K562 (cell line): ENCODE data around the gene PSMA7. TPM values are rescaled to one million over a fixed set of nuclear protein-coding genes. Genes with fewer than 3 reads are reported as not detected.

ENCODE experiments used
- ATAC-seq: fragments of 200-7000 bp; cut with Tn5 transposase; 3 replicates; pipeline ENCODE4 v1.9.1; 2020; ENCODE audit warnings: moderate library complexity
- BruUV-seq: library from RNA; stranded (reverse); fragments of 400-500 nt; replicated peaks from 2 replicates; lab custom pipeline; 2021; lab: Mats Ljungman, UMichigan
- CTCF ChIA-PET: fragments of 300-600 bp; formaldehyde crosslinking; extraction: SDS; loops from one replicate; lab custom pipeline; 2021; ENCODE audit warnings: low intra/inter-chr PET ratio; lab: Yijun Ruan, JAX
- POLR2A ChIA-PET: fragments of 300-600, 350-650 bp; sonication (Branson Sonifier 250); formaldehyde crosslinking; extraction: SDS; loops from one replicate; lab custom pipeline; 2021; ENCODE audit warnings: antibody characterized with exemption, inconsistent platforms; lab: Yijun Ruan, JAX
- DNase-seq, 4 experiments: peaks; one replicate each; pipeline versions ENCODE4 v3.0.0 to v3.0.0-alpha.2; 2011 to 2018; ENCODE audit warnings: low spot score in 3 of 4, mixed read lengths in 3 of 4; ENCODE audit errors: extremely low read depth in 1 of 4
- FAIRE-seq: peaks from 2 replicates; lab custom pipeline; 2011; peaks lifted over from hg19 to GRCh38; lab: Jason Lieb, UNC
- H2AFZ ChIP-seq: 2 replicates; pipeline ENCODE4 v1.6.0; 2011; ENCODE audit warnings: low read depth, low read length, control low read depth, inconsistent platforms
- H3K27ac ChIP-seq: fragments of 200-600 bp; 3 replicates; pipeline ENCODE4 v1.8.0; 2011; ENCODE audit warnings: low read depth, mild to moderate bottlenecking, control low read depth, inconsistent platforms, low read length, moderate library complexity, mixed read lengths; ENCODE audit errors: extremely low read depth
- H3K27me3 ChIP-seq, 2 experiments: fragments of 300-600 bp in 1 of 2; 2 replicates in 1 of 2; 3 replicates in 1 of 2; pipeline versions ENCODE4 v1.6.0 to v1.8.0; 2011; ENCODE audit warnings: inconsistent platforms in 2 of 2, low read length in 2 of 2, mild to moderate bottlenecking in 1 of 2, mixed read lengths in 1 of 2, moderate library complexity in 1 of 2; ENCODE audit not compliant: control insufficient read depth in 2 of 2, insufficient read depth in 2 of 2
- H3K36me3 ChIP-seq: fragments of 300-600 bp; 3 replicates; pipeline ENCODE4 v1.8.0; 2011; ENCODE audit warnings: mild to moderate bottlenecking, low read length, inconsistent platforms; ENCODE audit not compliant: control insufficient read depth, insufficient read depth
- H3K4me1 ChIP-seq, 2 experiments: fragments of 200-600 bp in 1 of 2; replicated peaks in 1 of 2; 2 replicates in 1 of 2; 3 replicates in 1 of 2; pipeline versions ENCODE4 v1.5.1 to v1.8.0; 2011; ENCODE audit warnings: inconsistent platforms in 2 of 2, low read length in 2 of 2, mild to moderate bottlenecking in 1 of 2, mixed read lengths in 1 of 2, moderate library complexity in 1 of 2; ENCODE audit not compliant: control insufficient read depth in 2 of 2, insufficient read depth in 2 of 2
- H3K4me2 ChIP-seq: 2 replicates; pipeline ENCODE4 v1.6.1; 2011; ENCODE audit warnings: low read length, control low read depth, inconsistent platforms, mixed read lengths; ENCODE audit not compliant: insufficient read depth
- H3K4me3 ChIP-seq: fragments of 200-600 bp; sonication (generic), shearing (Covaris generic); 2 replicates; pipeline ENCODE4 v1.5.1; 2016; ENCODE audit warnings: control low read depth, inconsistent platforms
- H3K79me2 ChIP-seq: fragments of 200-600 bp; 3 replicates; pipeline ENCODE4 v1.8.0; 2011; ENCODE audit warnings: low read length, inconsistent platforms; ENCODE audit not compliant: control insufficient read depth, insufficient read depth
- H3K9ac ChIP-seq, 2 experiments: 2 replicates each; pipeline versions ENCODE4 v1.6.0 to v1.6.1; 2011; ENCODE audit warnings: low read depth in 2 of 2, low read length in 2 of 2, control low read depth in 1 of 2, inconsistent platforms in 1 of 2, mild to moderate bottlenecking in 1 of 2, mixed read lengths in 1 of 2; ENCODE audit not compliant: insufficient read depth in 1 of 2
- H3K9me1 ChIP-seq: one replicate; pipeline ENCODE4 v1.6.0; 2011; ENCODE audit warnings: inconsistent platforms, mild to moderate bottlenecking, low read length, moderate library complexity; ENCODE audit not compliant: control insufficient read depth, insufficient read depth
- H3K9me3 ChIP-seq: replicated peaks from 2 replicates; pipeline ENCODE4 v1.5.1; 2011; ENCODE audit warnings: low read depth, low read length, inconsistent platforms; ENCODE audit not compliant: control insufficient read depth, insufficient read depth
- H4K20me1 ChIP-seq: replicated peaks from 2 replicates; pipeline ENCODE4 v1.6.1; 2011; ENCODE audit warnings: low read length, inconsistent platforms, mixed read lengths; ENCODE audit not compliant: control insufficient read depth, insufficient read depth
- CHD4 ChIP-seq: fragments of 200-600 bp; sonication (generic); IDR thresholded peaks from 3 replicates; pipeline ENCODE4 v1.6.1; 2012; ENCODE audit warnings: low read depth, mild to moderate bottlenecking, mixed read lengths, low read length, inconsistent platforms; ENCODE audit not compliant: insufficient read depth, insufficient replicate concordance, poor library complexity, severe bottlenecking
- CTCF ChIP-seq, 3 experiments: IDR thresholded peaks in 2 of 3; conservative IDR thresholded peaks in 1 of 3; 2 replicates each; pipeline ENCODE4 v1.5.1; 2011 to 2012; ENCODE audit warnings: low read length in 3 of 3, mild to moderate bottlenecking in 3 of 3, control low read depth in 2 of 3, improper control_type of control experiment in 1 of 3, inconsistent platforms in 1 of 3, low read depth in 1 of 3, mixed read lengths in 1 of 3, moderate library complexity in 1 of 3; ENCODE audit not compliant: insufficient read depth in 2 of 3
- GABPB2 ChIP-seq: fragments of 250-450 bp; sonication (Bioruptor Pico); conservative IDR thresholded peaks from 2 replicates; pipeline ENCODE4 v1.5.1; 2021; ENCODE audit warnings: mild to moderate bottlenecking
- LCOR ChIP-seq: sonication (generic); formaldehyde crosslinking; IDR thresholded peaks from 2 replicates; pipeline ENCODE4 v1.8.0; 2022; ENCODE audit warnings: mild to moderate bottlenecking, missing genetic modification reagents
- MEF2D ChIP-seq: conservative IDR thresholded peaks from 2 replicates; pipeline ENCODE4 v1.6.1; 2016; ENCODE audit warnings: low read depth, missing genetic modification characterization, missing compliant biosample characterization
- NFIX ChIP-seq: fragments of 250-450 bp; sonication (Bioruptor Pico); IDR thresholded peaks from 2 replicates; pipeline ENCODE4 v1.4.0; 2020; ENCODE audit warnings: low read depth, mild to moderate bottlenecking, moderate library complexity
- PPARD ChIP-seq: fragments of 250-450 bp; sonication (Bioruptor Pico); IDR thresholded peaks from 2 replicates; pipeline ENCODE4 v1.8.0; 2022; ENCODE audit warnings: inconsistent platforms, mild to moderate bottlenecking, moderate library complexity
- TRIM28 ChIP-seq: fragments of 450-650 bp; IDR thresholded peaks from 2 replicates; pipeline ENCODE4 v1.6.1; 2017
- ZBED1 ChIP-seq: IDR thresholded peaks from 2 replicates; pipeline ENCODE4 v1.6.1; 2014
- WGBS: fragments of 100-300 bp; shearing (Covaris generic); methylation state at CpG from one replicate; pipeline ENCODE4 v1.1.6; 2016; ENCODE audit warnings: low coverage, mixed read lengths; ENCODE audit not compliant: insufficient coverage; ENCODE audit errors: missing lambda C conversion rate; 5-methylcytosine and 5-hydroxymethylcytosine counted together
- in situ Hi-C: fragments of 300-500 bp; cut with MboI; formaldehyde crosslinking; loops from 4 replicates; pipeline ENCODE4 v1.15.0; 2018; ENCODE audit warnings: inconsistent platforms, mixed read lengths
- intact Hi-C: fragments of 100-400 bp; cut with micrococcal nuclease; formaldehyde crosslinking; loops from 2 replicates; pipeline ENCODE4 v1.14.2; 2022
- polyA plus RNA-seq, 8 experiments: library from polyadenylated mRNA; depleted of rRNA in 4 of 8; stranded (reverse) in 5 of 8; unstranded in 3 of 8; fragments of >200 nt; fragmentation: Nextera tagmentation in 2 of 8; fragmentation: Illumina TruSeq in 1 of 8; extraction: Ambion mirVana in 2 of 8; extraction: Trizol in 1 of 8; gene quantifications; 2 replicates each; pipeline versions ENCODE4 v1.2.1 to v1.2.3, GENCODE V29; 2011 to 2014; ENCODE audit warnings: inconsistent platforms in 1 of 8, missing spikeins in 1 of 8
- total RNA-seq, 7 experiments: library from RNA; depleted of rRNA in 6 of 7; stranded (reverse); fragments of >200 nt in 6 of 7; fragmentation: Illumina TruSeq in 2 of 7; extraction: Trizol in 2 of 7; gene quantifications; 2 replicates each; pipeline versions ENCODE4 v1.2.1 to v1.2.3, GENCODE V29; 2011 to 2021; ENCODE audit warnings: low replicate concordance in 1 of 7
- TF ChIP-seq, protein P1 (sequence below): fragments of 250-450 bp; sonication (Bioruptor Pico); IDR thresholded peaks from 2 replicates; pipeline ENCODE4 v1.4.0; 2020; ENCODE audit warnings: borderline replicate concordance
- TF ChIP-seq, protein P2 (sequence below): sonication (generic); formaldehyde crosslinking; IDR thresholded peaks from 2 replicates; pipeline ENCODE4 v1.5.0; 2020; ENCODE audit warnings: missing genetic modification reagents

PSMA7 gene
- total and polyA plus RNA-seq, 9 of the 15 experiments (the other 6 are each of a cell fraction or from before 2014, with no cell fraction given): 257 to 510 (median 393) TPM

GRCh38 chr20:62119115-62119514, 24.1 kb downstream of the PSMA7 start:
- intact Hi-C loops: no loop called here
- no peak for TF ChIP-seq CTCF (IDR thresholded peaks at IDR 0.05 in 2 of 3, conservative IDR thresholded peaks at IDR 0.05 in 1 of 3; ENCODE audit: insufficient read depth in 2 of 3, low read depth in 1 of 3, low read length in 3 of 3)
- TF ChIP-seq MEF2D: no peak
- TF ChIP-seq PPARD: no peak
- TF ChIP-seq GABPB2 (CRISPR knock-in tag): no peak
- TF ChIP-seq CHD4: no peak
- no peak for TF ChIP-seq ZBED1
- TF ChIP-seq LCOR (CRISPR knock-in tag): no peak
- no peak for TF ChIP-seq NFIX (CRISPR knock-in tag)
- TF ChIP-seq, protein P1, sequence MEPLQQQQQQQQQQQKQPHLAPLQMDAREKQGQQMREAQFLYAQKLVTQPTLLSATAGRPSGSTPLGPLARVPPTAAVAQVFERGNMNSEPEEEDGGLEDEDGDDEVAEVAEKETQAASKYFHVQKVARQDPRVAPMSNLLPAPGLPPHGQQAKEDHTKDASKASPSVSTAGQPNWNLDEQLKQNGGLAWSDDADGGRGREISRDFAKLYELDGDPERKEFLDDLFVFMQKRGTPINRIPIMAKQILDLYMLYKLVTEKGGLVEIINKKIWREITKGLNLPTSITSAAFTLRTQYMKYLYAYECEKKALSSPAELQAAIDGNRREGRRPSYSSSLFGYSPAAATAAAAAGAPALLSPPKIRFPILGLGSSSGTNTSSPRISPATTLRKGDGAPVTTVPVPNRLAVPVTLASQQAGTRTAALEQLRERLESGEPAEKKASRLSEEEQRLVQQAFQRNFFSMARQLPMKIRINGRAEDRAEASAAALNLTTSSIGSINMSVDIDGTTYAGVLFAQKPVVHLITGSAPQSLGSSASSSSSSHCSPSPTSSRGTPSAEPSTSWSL (CRISPR knock-in tag): no peak
- TF ChIP-seq, protein P2, sequence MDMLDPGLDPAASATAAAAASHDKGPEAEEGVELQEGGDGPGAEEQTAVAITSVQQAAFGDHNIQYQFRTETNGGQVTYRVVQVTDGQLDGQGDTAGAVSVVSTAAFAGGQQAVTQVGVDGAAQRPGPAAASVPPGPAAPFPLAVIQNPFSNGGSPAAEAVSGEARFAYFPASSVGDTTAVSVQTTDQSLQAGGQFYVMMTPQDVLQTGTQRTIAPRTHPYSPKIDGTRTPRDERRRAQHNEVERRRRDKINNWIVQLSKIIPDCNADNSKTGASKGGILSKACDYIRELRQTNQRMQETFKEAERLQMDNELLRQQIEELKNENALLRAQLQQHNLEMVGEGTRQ: no peak
- no peak for TF ChIP-seq TRIM28
- TF ChIP-seq, all 486 proteins: peak for 0
- Histone ChIP-seq H2AFZ (no peak overlapping the region), H3K27me3 (peaks cover 12 to 36% of the 10 kb centered on the region in 2 experiments), H3K9ac (no peak overlapping the region), H3K4me1 (peaks cover 13 to 51% of the 10 kb centered on the region in 2 experiments; a peak in 4 of 5 replicates), H3K27ac (no peak overlapping the region), H3K4me3 (no peak overlapping the region), H3K9me1 (no peaks in the 10 kb centered on the region), H3K79me2 (peaks cover 18% of the 10 kb centered on the region), H4K20me1 (peaks cover 12% of the 10 kb centered on the region), H3K36me3 (peaks cover 9% of the 10 kb centered on the region; the same call in 2 of the 3 replicates), H3K4me2 (no peak overlapping the region), H3K9me3 (no peaks in the 10 kb centered on the region)
- in situ Hi-C loops: no loop called here
- no TSS peak for BruUV-seq
- FAIRE-seq: no peak
- POLR2A ChIA-PET: interaction anchor here (1.8 kb wide), 1 partner anchor 53 kb away, joined by 4 read pairs; no protein-coding TSS in a partner anchor
- DNase-seq: no peak
- no peak for ATAC-seq
- CTCF ChIA-PET: no interaction called here
- WGBS: 19% methylated on average over 5 of the region's 5 CpGs
